GM18517 (cell line): ENCODE data around the gene KLHL1.
A peak's percentile ranks its signal among the peaks of the same experiment; 100 is the strongest.

ENCODE experiments used
- ATAC-seq: cut with Tn5 transposase; IDR thresholded peaks from one replicate; pipeline ENCODE4 v1.9.1; 2021; ENCODE audit warnings: mild to moderate bottlenecking, moderate library complexity; ENCODE audit not compliant: unreplicated experiment

The KLHL1 gene

DNA sequence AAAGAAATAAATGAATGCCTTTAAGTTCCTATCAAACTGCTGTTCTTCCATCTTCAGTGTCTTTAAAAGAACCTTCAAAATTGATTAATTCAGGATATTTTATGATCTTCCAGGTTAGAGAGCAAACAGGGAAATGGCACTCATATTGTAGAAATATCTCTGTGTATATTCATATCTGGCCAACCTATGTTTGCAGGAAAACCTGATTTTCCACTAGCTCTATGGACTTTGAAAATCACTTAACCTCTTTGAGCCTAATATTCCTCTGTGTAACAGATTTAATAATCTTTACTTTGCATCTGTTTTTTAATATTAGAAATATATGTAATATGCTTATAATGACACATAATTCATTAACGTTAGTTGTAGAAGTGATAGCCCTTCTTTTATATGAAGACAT, 228.3 kb downstream of the KLHL1 start:
- no peak for ATAC-seq

DNA sequence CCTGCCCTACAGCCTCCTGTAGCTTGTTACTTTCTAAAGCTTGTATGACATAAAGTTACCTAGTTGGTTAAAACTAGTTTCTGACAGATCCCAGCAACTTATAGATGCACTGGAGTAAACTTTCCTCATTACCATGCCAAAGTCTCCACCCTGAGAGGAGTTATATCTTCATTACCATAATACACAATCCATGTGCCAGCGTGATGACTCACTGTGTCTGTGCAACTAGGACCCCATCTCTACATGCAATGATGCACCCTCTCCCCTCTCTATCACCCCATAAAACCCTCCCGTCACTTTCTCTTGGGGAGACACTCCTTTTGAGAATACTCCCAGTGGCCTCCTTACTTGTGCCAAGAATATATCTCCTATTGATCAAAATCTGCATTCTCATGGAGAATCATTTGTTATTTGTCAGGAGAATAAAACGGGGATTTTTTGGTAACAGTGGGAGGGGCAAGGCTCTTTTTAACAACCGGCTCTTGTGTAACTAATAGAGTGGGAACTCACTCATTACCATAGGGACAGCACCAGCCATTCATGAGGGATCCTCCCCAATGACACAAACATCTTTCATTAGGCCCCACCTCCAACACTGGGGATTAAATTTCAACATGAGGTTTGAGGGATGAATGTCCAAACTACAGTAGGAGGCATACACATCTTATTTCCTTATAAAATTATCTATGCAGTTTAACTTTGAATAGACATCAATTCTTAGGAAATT, 235.8 kb downstream of the KLHL1 start:
- no peak for ATAC-seq

GRCh38 chr13:69866555-69866954, 241.7 kb downstream of the KLHL1 start:
- ATAC-seq, result no peak

- peak; percentile 92 for ATAC-seq
These were observed 250.9 kb downstream of the KLHL1 start for GRCh38 chr13:69857183-69857821.

GRCh38 chr13:69856331-69856730, 251.9 kb downstream of the KLHL1 start:
- no peak for ATAC-seq

GRCh38 chr13:69828527-69828926, 279.7 kb downstream of the KLHL1 start:
- no peak for ATAC-seq

DNA sequence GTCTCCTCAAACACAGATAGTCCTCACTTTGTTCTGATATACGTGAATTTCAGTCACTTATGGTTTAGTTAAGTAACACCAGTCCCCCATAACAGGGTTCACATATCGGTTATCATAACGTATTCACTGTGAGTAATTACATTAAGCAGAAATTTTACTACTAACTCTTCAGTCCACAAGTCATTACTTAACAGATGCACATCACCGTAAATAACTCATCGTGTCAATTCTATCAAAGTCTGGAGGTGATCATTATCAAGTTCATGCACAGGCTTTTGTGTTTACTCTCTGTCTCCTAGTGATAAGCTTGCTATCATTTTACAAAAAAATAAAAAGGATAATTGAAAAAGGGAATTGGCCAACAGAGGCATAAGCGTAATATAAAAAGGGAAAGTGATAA, 288.1 kb downstream of the KLHL1 start:
- no peak for ATAC-seq

GRCh38 chr13:69817333-69817869, 290.9 kb downstream of the KLHL1 start:
- no peak for ATAC-seq

GRCh38 chr13:69809152-69809551, 299.1 kb downstream of the KLHL1 start:
- no peak for ATAC-seq

DNA sequence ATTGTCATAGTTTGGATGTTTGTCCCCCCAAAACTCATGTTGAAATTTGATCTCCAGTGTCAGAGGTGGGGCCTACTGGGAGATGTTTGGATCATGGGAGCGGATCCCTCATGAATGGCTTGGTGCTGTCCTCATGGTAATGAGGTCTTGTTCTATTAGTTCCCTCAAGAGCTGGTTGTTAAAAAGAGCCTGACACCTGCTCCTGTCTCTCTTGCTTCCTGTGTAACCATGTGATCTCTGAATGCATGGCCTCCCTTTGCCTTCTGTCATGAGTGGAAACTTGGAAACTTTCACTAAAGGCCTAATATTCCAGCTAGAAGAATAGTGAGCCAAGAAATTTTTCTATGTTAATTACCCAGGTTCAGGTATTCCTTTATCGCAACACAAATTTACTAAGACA, 312.0 kb downstream of the KLHL1 start:
- ATAC-seq, result no peak

DNA sequence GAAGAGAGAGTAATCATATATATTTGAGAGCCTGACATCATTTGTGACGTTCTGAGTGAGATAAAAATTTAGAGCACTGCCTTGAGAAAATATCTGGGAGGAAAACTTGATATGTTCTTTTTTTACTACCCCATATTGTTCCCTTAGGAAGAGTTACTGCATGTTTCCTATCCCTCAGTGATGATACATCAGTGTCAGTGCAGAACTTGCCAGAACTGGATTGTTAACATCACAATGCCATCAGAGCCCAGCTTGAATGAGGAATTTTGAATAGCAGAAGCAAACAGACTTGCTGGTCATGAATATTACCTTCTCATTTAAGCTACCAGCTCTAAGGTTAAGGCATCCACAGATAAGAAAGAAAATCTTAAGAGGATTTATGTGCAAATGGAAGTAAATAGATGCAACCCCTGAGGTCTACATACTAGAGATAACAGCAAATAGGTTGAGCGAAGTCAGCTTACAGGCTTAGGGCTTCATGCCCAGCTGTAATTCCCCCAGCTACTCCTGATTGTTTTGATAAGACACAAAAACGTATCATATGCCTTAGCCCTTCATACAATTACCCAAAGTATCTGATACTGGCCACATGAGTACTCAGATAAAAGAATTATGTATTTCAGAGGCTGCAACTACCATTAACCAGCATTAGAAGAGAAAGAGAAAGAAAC, 314.3 kb downstream of the KLHL1 start:
- no peak for ATAC-seq

DNA sequence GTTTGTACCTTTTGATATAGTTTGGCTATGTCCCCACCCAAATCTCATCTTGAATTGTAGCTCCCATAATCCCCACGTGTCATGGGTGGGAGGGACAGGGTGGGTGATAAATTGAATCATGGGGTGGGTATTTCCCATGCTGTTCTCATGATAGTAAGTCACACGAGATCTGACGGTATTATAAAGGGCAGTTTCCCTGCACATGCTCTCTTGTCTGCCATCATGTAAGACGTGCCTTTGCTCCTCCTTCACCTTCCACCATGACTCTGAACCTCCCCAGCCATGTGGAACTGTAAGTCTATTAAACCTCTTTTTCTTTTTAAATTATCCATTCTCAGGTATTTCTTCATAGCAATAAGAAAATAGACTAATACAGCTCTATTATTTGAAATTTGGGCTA, 331.3 kb downstream of the KLHL1 start:
- ATAC-seq, result no peak

DNA sequence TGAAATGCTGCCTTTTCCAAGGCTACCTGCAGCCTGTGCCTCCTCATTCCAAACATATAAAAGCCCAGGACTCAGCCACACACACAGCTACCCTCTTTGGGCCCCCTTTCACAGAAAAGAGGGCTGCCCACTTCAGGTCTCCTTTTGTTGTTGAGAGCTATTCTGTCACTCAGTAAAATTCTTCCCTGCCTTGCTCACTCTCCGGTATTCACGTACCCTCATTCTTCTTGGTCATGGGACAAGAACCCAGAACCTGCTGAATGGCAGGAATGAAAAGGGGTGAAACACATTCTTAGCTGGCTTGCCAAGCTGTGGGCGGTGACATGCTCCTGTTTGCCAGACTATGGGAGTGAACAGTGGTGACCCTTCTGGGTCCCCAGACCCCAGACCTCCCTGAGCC, 338.6 kb downstream of the KLHL1 start:
- no peak for ATAC-seq

- ATAC-seq, result no peak
These were observed 346.7 kb downstream of the KLHL1 start for GRCh38 chr13:69761581-69761980.

- no peak for ATAC-seq
These were observed 353.2 kb downstream of the KLHL1 start for GRCh38 chr13:69755101-69755500.

DNA sequence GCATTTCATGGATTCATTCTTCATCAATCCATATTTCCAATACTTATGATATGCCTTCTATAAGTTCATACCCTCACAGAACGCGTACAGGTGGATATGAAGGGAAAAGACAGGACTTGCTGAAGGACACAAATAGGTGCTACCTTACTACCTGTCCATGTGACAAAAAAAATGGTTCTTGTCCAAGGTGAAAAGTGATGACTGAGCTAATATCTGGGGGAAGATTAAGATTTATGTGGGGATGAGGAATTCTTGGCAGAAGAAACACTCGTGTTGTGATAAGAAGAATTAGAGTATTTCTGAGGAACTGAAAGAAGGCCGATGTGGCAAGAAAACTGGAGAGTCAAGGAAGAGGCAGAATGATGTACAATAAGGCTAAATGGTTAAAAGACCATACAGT, 357.0 kb downstream of the KLHL1 start:
- ATAC-seq, result no peak

- no peak for ATAC-seq
These were observed 370.9 kb downstream of the KLHL1 start for GRCh38 chr13:69737129-69737935.

GRCh38 chr13:69721631-69722030, 386.6 kb downstream of the KLHL1 start:
- no peak for ATAC-seq

DNA sequence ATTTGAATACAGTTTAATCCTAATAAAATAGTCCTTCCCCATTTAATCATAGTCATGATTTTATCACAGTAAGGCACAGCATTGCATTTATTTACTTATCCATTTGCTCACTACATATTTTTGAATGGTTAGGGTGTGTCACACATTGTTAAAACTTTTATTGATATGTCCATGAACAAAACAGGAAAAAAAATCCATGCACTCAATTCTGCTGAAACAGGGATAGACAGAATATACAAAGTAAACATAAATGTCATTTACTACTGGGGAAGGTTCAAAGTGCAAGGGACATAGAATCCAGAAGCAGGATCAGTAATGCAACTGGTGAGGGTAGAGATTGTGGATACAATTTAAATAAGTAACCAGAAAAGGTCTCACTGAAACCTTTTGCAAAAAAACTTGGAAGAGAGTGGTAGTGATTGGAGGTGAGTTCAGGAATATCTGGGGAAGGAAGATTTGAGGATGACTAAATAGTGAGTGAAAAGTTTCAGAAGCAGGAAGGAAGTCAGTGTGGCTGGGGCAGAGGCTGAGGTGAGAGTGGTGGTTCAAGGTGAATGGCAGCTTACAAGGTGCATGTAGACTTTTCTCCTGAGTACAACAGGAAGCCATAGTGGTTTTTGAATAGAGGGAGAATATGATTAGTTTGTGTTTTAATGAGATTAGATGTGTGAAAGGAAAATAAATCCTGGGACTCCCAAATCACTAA, 387.8 kb downstream of the KLHL1 start:
- ATAC-seq, result no peak

GRCh38 chr13:69706807-69707206, 401.4 kb downstream of the KLHL1 start:
- no peak for ATAC-seq
